ENCODE data around the gene CCNL2. TPM values are rescaled to one million over a fixed set of nuclear protein-coding genes. Genes with fewer than 3 reads are reported as not detected.
A peak's percentile ranks its signal among the peaks of the same experiment; 100 is the strongest.

CCNL2 gene
- total and polyA plus RNA-seq, 2 of the 13 experiments (the other 11 are each of a cell fraction or from before 2014, with no cell fraction given): 105 to 340 TPM

DNA sequence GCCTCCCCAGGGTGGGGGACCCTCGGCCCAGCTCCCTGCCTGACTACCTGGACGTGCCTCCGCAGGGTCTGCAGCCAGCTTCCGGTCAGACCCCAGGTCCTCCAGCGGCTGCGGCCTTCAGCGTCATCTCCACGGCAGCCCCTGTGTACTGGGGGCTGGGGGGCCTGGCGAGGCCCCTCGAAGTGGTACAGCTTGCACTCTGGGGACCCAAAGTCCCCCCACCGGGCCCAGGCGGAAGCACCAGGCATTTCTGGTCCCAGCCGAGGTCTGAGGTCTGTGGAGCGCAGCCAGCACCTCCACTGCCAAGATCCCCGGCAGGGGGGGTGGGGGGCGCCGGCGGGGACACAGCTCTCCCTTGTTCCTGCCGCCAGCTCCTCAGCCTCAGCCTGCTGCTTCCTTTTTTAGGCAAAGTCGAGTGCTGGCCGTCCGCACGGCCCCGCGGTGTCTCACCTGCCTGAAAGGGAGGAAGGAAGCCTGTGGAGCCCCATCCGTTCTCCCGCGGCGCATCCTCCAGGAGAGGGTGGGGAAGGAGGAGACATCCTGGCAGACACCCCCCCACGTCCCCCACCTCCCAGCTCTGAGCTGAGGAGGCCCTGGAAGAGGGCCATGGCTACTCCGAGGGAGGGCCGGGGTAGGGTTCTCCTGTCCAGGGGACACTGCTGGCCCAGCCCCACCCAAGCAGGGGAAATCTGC is 35.1 kb upstream of the CCNL2 start:
- no peaks in the 10 kb centered on the region for H3K9me3 ChIP-seq (ENCODE audit: low read length)
- TF ChIP-seq, protein P1, sequence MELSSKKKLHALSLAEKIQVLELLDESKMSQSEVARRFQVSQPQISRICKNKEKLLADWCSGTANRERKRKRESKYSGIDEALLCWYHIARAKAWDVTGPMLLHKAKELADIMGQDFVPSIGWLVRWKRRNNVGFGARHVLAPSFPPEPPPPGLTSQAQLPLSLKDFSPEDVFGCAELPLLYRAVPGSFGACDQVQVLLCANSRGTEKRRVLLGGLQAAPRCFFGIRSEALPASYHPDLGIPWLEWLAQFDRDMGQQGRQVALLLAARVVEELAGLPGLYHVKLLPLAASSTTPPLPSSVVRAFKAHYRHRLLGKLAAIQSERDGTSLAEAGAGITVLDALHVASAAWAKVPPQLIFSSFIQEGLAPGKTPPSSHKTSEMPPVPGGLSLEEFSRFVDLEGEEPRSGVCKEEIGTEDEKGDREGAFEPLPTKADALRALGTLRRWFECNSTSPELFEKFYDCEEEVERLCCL (CRISPR knock-in tag; IDR thresholded peaks at IDR 0.05; ENCODE audit: borderline replicate concordance): no peak
- TF ChIP-seq ARNT2 (CRISPR knock-in tag; IDR thresholded peaks at IDR 0.05; ENCODE audit: low read depth): 0 out of 2 replicates have a peak, but pooled peaks have one; percentile 57
- 0 out of 2 replicates have a peak, but pooled peaks have one; percentile 38 for TF ChIP-seq HNRNPL (IDR thresholded peaks at IDR 0.05; ENCODE audit: low read depth, low read length)
- TF ChIP-seq, protein P2, sequence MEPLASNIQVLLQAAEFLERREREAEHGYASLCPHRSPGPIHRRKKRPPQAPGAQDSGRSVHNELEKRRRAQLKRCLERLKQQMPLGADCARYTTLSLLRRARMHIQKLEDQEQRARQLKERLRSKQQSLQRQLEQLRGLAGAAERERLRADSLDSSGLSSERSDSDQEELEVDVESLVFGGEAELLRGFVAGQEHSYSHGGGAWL (CRISPR knock-in tag; IDR thresholded peaks at IDR 0.05): peak; percentile 12; the same call in 1 of the 2 replicates
- no peak for TF ChIP-seq RBAK (CRISPR knock-in tag; IDR thresholded peaks at IDR 0.05)
- TF ChIP-seq EED (CRISPR knock-in tag; IDR thresholded peaks at IDR 0.05): no peak
- peak; percentile 10 for TF ChIP-seq HNRNPK (IDR thresholded peaks at IDR 0.05; ENCODE audit: low read depth, low read length, poor library complexity, severe bottlenecking)
- no peak for TF ChIP-seq SOX6 (IDR thresholded peaks at IDR 0.05)
- TF ChIP-seq SOX6 (CRISPR knock-in tag; IDR thresholded peaks at IDR 0.05): peak; percentile 21; the same call in 1 of the 2 replicates
- no peak for TF ChIP-seq ZNF292 (CRISPR knock-in tag; IDR thresholded peaks at IDR 0.05; ENCODE audit: borderline replicate concordance, low read depth)
- no peak for TF ChIP-seq ZSCAN20 (CRISPR knock-in tag; IDR thresholded peaks at IDR 0.05; ENCODE audit: borderline replicate concordance)
- TF ChIP-seq GTF3A (CRISPR knock-in tag; conservative IDR thresholded peaks at IDR 0.05): no peak
- TF ChIP-seq, protein P3, sequence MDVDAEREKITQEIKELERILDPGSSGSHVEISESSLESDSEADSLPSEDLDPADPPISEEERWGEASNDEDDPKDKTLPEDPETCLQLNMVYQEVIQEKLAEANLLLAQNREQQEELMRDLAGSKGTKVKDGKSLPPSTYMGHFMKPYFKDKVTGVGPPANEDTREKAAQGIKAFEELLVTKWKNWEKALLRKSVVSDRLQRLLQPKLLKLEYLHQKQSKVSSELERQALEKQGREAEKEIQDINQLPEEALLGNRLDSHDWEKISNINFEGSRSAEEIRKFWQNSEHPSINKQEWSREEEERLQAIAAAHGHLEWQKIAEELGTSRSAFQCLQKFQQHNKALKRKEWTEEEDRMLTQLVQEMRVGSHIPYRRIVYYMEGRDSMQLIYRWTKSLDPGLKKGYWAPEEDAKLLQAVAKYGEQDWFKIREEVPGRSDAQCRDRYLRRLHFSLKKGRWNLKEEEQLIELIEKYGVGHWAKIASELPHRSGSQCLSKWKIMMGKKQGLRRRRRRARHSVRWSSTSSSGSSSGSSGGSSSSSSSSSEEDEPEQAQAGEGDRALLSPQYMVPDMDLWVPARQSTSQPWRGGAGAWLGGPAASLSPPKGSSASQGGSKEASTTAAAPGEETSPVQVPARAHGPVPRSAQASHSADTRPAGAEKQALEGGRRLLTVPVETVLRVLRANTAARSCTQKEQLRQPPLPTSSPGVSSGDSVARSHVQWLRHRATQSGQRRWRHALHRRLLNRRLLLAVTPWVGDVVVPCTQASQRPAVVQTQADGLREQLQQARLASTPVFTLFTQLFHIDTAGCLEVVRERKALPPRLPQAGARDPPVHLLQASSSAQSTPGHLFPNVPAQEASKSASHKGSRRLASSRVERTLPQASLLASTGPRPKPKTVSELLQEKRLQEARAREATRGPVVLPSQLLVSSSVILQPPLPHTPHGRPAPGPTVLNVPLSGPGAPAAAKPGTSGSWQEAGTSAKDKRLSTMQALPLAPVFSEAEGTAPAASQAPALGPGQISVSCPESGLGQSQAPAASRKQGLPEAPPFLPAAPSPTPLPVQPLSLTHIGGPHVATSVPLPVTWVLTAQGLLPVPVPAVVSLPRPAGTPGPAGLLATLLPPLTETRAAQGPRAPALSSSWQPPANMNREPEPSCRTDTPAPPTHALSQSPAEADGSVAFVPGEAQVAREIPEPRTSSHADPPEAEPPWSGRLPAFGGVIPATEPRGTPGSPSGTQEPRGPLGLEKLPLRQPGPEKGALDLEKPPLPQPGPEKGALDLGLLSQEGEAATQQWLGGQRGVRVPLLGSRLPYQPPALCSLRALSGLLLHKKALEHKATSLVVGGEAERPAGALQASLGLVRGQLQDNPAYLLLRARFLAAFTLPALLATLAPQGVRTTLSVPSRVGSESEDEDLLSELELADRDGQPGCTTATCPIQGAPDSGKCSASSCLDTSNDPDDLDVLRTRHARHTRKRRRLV (CRISPR knock-in tag; IDR thresholded peaks at IDR 0.05): no peak; the same call in 1 of the 2 replicates
- TF ChIP-seq, protein P4, sequence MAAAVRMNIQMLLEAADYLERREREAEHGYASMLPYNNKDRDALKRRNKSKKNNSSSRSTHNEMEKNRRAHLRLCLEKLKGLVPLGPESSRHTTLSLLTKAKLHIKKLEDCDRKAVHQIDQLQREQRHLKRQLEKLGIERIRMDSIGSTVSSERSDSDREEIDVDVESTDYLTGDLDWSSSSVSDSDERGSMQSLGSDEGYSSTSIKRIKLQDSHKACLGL (CRISPR knock-in tag; IDR thresholded peaks at IDR 0.05): peak; percentile 80; the same call in 1 of the 2 replicates
- no peak for TF ChIP-seq CHD4 (IDR thresholded peaks at IDR 0.05; ENCODE audit: borderline replicate concordance, low read length)
- no peak for TF ChIP-seq ZNF256 (CRISPR knock-in tag; conservative IDR thresholded peaks at IDR 0.05)

More for the DNA sequence above, 35.1 kb upstream of the CCNL2 start:
- intact Hi-C loops (cut with micrococcal nuclease; ENCODE audit: unreplicated experiment) (no loop called here), in situ Hi-C loops (cut with HindIII; ENCODE audit: extremely low pct_ligation_motif_present, low pct_unique_long_range_greater_than_20kb) (no loop called here)
- H4K20me1 ChIP-seq (ENCODE audit: insufficient read depth, low read length): no peaks in the 10 kb centered on the region
- peak; percentile 53 for DNase-seq (ENCODE audit: low spot score)
- no peaks in the 10 kb centered on the region; a peak in 1 of 5 replicates for H3K36me3 ChIP-seq (replicated peaks in 1 of 2; ENCODE audit: control insufficient read depth in 1 of 2, insufficient read depth in 2 of 2, low read length in 2 of 2)
- peak overlapping the region; percentile 85 for H3K9ac ChIP-seq (ENCODE audit: insufficient read depth, low read depth, low read length)
- H3K4me2 ChIP-seq (ENCODE audit: low read depth, low read length): peak overlapping the region; percentile 89
- peaks cover 62% of the 10 kb centered on the region for H3K4me1 ChIP-seq (ENCODE audit: insufficient read depth, low read length)
- BruUV-seq (replicated peaks): no TSS peak
- CTCF ChIA-PET (ENCODE audit: low intra/inter-chr PET ratio, low total read pairs): no interaction called here
- POLR2A ChIA-PET: interaction anchor here (0.7 to 11.0 kb wide), 13 partner anchors 8 to 335 kb away, joined by 3 to 355 read pairs (median 11); partner anchors contain the start of genes ANKRD65, AURKAIP1, CCNL2 and MRPL20
- H3K4me3 ChIP-seq (replicated peaks in 1 of 3; ENCODE audit: insufficient read depth in 1 of 3, low read depth in 2 of 3, low read length in 3 of 3): peak overlapping the region; percentile 72 to 88 (median 84)
- peaks cover 31% of the 10 kb centered on the region for H3K79me2 ChIP-seq (ENCODE audit: insufficient read depth, low read length)
- 2% methylated on average over 7 of the region's 32 CpGs for WGBS (ENCODE audit: low lambda C conversion rate)
- H3K27ac ChIP-seq (ENCODE audit: extremely low read length, insufficient read depth, low read length): peak overlapping the region; percentile 94
- no peaks in the 10 kb centered on the region for H3K27me3 ChIP-seq (ENCODE audit: control insufficient read depth in 1 of 2, insufficient read depth in 2 of 2, low read length in 2 of 2)
- ATAC-seq: no peak
- no peak overlapping the region for H2AFZ ChIP-seq (ENCODE audit: low read length)
- no peak for FAIRE-seq
